Astrocyte of the hippocampus (primary cell): Measurements from ENCODE around the gene SHQ1.

Experiments
- DNase-seq: peaks from one replicate; pipeline ENCODE4 v3.0.0; 2011; ENCODE audit warnings: low read depth, low spot score

The SHQ1 gene

DNA sequence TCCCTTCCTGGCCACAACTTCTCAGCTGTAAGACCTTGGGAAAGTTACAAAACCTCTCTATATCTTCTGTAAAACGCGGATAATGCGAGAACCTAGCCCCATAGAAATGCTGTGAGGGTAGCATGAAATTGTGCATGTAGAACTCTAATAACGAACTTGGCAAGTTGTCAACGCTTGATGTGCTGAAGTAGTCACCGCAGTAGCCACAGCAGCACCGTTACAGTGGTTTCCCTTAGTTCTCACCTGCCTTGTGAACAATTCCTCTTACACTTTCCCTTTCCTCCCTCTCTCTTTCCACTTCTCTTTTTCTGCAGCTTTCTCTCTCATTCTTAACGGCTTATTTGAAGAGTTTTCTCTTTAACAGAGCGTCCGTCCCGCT lies 447 bp upstream of the SHQ1 start:
- no peak for DNase-seq

DNA sequence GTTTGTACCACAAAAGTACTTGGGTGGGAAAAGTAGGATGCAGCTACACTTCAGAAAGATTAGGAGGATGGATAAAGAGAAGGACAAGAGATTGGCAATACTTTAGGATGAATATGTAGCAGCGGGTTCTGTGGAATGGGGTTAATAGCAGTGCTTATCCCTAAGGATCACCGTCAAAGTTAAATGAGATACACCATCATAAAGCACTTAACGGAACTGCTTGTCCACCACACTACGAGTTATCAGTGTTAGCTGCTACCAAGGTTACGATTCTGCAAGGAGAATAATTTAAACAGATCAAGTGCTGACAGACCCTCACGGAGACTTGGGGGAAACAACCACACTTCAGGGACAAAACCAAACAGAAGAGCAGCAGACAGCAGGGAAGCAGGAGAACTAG lies 963 bp downstream of the SHQ1 start:
- DNase-seq, result no peak

DNA sequence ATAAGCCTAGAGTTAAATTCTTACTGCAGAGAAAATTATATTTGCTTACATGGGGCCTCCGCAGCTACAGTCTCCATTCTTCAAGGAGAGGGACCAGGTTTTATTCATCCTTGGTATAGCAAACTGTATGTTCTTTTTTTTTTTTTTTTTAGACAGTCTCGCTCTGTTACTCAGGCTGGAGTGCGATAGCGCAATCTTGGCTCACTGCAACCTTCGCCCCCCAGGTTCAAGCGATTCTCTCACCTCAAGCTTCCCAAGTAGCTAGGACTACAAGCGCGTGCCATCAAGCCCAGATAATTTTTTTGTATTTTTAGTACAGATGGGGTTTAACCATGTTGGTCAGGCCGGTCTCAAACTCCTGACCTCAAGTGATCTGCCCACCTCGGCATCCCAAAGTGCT lies 2.1 kb downstream of the SHQ1 start:
- no peak for DNase-seq

DNA sequence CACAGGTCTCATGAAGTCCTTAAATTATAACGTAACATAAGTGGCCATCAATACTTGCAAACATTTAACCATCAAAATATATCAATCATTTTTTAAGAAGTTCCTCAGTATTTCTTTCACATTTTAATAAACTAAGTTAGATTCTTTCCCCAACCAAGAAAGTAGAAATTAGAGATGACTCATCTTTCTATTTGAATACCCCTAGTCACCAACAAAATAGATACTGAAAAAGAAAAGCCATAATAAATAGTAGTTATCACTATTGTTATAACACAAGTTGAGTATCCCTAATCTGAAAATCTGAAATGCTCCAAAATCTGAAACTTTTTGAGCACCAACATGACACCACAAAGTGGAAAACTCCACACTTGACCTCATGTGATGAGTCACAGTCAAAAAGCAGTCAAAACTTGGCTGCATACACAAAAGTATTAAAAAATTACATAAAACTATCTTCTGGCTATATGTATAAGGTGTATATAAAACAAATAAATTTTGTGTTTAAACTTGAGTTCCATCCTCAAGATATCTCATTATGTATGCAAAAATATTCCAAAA lies 3.7 kb downstream of the SHQ1 start:
- DNase-seq, result no peak

DNA sequence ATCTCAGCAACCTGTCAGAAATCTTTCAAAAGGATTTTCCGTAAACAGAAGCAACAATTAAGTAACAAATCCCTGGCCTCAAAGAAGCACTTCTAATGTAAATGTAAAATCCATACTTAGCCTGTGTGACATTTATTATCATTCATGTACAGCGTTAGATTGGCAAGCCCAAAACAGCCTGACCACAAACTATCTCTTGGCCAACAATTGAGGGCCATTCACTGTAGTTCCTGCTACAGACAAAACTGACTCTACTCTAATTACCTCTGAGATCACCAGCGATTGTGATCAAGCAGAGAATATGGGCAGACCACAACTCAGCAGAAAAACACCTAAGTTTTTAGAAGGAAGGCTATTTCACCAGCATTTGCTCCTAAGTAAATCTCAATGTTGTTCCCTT lies 9.2 kb downstream of the SHQ1 start:
- DNase-seq, result no peak

DNA sequence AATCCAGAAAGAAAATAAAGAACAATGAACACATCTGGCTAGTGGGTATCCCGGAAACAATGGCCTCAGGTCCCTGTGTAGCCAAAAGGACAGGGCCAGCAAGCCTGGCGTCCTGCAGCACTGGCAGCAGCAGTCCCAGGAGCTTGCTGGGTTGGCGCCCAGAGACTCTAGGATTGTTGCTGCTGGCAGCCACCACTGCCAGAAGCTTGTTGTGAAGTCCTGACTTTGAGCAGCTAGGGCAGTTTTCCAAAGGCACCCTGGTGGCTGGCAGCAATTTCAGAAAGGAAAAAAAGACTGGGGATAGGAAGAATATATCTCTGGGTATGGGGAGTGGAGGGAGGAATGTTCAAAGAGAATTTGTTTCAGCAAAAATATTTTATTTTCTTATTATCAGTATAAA lies 11.3 kb downstream of the SHQ1 start:
- peak; percentile 90 for DNase-seq

DNA sequence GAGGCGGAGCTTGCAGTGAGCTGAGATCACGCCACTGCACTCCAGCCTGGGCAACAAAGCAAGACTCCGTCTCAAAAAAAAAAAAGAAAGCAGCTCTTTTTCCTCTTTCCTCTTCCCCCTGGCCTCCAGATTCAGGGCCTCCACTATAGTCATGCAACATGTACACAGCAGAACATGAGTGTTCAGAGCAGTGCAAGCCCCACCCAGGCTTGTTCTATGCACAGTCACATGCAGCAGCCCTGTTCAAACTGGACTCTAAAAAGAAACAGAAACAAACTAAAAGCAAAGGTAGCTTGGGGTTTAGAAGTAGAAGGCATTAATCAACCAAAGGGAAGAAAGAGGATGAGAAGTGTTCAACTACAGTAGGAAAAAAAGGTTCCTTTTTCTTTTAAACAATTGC lies 11.8 kb downstream of the SHQ1 start:
- no peak for DNase-seq

DNA sequence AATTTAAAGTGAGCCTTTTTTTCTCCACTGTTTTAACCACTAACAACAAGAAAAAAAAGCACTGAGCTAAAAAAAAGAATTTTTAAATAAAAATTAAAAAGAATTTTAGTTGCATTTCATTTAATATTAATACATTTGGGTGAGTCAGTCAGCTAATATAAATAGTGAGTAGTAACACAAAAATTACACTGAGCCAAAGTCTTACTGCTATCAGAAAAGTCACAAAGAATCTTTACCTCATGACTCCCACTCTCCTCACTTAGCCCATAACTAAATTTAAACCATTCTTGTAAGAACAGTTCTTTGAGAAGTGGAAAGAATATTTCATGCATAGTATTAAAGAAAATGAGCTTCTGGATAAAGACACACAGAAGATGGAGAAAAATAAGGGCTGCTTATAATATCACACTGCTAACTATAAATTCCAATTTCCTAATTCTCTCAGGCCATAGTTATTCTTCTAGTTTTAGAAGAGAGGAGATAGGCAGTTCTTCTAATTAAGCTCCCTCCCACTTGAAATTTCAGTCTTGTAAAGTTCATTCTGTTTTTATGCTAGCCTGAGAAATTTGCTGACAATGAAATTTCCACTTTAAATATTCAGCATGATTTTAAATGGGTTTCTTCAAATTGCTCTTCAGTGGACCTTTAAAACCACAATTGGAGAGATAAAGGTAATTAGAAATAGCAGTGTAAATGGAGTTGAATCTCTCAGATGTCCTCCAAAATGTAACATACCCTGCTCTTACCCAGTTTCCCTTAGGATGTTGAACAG lies 17.6 kb downstream of the SHQ1 start:
- peak; percentile 32 for DNase-seq

DNA sequence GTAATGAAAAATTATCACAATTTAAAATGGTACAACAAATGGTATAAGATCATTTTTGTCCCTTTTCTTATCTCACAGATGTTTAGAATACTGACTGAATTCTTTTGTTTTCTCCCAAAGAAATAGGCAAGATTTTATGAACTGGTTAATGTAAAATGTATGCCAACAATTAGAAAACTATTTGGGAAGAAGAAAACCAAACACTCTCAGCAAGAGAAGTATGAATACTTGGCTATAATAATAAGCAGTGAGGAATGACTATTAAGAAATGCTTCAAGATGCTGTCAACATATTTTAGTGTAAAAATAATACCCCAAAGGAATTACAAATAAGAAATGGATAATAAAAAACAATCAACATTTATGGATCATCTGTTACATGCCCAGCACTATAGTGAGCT lies 18.5 kb downstream of the SHQ1 start:
- DNase-seq, result no peak

DNA sequence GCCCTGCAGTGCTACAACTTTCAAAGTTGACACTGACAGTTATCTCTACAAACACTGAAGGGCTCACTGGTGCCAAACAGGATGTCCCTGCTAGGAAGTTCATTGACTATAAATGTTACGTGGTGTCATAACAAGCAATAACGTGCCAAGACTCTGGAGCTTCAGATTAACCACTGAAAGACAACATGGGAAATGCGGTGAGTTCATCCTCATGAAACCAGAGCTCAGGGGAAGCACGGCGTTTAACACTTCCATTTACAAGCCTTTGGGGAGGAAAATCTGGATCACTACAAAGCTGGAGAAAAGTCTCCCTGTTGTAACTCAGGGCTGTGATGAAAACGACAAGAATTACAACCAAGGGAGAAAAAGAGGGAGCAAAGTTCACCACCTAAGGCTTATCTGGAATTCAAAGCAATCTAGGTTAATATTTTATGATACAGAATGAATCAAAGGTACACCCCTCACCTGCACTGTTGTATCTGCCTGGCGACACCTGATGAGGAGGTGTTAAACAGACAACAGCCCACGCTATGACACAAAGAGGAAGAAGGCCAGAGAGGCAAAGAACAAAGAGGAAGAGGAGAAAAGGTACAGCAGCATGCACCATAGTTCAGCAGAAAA lies 27.0 kb downstream of the SHQ1 start:
- no peak for DNase-seq

DNA sequence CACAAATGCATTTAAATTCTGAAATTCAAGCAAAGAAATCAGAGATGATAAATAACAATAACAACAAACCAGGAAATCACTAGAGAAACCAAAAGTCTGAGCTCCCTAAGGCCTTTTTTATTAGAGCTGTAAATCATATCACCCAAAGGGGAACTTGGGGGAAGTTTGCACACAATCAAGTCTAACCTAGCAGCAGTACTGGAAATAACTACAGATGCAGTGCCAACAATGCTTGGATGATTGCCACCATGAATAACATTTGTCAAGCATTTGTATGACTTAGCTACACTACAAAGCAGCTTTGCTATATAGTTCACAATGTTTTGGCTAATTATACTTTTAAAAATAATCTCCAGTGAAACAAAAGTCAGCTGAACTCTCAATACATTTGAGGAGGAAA lies 27.8 kb downstream of the SHQ1 start:
- DNase-seq, result peak; percentile 88

DNA sequence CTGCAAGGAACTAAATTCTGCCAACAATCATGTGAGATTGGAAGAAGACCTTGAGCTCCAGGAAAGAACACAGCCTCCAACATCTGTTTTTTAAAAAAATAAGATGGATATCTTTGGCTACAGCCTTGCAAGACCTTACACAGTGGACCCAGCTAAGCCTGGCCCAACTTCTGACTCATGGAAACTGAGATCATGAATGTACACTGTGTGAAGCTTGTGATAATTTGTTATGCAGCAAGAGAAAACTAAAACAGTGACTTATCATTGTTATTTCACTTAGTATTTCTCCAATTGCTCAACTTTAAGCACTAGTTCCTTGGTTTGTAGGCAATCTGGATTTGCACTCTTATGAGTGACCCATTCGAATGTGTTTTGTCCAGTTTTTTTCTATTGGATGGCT lies 29.3 kb downstream of the SHQ1 start:
- DNase-seq, result no peak

DNA sequence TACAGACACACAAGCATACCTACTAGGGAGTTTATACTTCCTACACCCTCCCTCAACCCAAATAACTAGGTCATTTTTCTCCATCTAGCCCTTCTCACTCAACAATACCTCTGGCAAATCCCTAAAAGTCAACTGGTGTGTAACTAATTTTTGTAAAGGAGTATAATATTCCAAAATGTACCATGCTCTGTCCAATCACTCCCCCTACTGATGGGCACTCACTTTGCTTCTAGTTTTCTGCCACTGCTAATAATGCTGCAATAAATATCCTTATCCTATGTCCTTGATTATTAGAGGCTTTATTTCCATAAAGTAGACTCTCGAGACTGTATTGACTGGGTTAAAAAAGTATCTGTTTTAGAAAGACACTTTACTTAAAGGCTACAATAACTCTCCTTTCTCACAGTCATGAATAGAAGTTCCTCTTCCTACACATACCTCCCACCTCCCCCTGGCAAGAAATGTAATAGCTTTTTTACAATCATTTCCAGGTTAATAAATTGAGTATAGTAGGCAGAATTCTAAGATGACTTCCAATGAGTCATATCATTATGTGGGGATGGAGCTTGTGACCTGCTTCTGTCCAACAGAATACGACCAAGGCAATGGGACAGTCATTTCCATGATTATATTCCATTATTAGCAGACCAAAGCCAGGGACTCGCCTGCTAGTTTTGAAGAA lies 30.0 kb downstream of the SHQ1 start:
- peak; percentile 73 for DNase-seq

DNA sequence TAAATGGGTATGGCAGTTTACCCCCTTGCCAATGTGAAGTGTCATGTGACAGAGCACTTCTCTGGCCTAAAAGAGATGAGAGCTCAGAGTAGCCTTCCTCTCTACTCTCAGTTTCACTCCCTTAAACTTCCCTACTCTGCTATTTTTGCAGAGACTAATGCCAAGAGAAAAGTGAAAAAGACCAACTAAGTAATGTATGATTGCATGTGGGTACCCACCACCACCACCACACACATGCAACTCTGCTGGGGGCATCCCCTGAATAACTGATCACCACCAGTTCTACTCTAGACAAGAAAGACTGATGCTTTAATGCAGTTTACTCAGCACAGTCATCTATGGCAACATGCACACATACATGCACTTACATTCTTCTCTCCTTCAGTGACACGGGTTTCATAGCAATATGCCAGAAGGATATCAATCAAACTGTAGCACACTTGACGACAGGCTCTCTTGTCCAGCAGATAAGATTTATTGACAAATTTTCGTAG lies 31.3 kb downstream of the SHQ1 start:
- no peak for DNase-seq

DNA sequence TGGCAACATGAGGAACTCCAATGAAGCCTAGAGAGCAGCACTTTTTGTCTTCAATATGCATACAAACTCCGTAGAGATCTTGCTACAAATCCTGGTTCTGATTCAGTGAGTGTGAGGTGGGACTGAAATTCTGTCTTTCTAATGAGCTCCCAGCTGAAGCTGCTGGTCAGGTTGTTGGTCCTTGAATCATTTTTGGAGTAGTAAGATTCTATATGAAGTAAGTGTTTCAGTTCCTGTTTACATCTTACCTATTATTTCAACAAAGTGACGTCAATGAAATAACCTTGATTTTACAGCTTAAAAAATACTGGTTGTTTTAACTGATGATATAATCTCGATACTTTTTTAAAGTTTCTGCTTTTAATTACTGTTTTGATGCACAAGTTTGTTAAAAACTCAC lies 33.9 kb downstream of the SHQ1 start:
- no peak for DNase-seq

DNA sequence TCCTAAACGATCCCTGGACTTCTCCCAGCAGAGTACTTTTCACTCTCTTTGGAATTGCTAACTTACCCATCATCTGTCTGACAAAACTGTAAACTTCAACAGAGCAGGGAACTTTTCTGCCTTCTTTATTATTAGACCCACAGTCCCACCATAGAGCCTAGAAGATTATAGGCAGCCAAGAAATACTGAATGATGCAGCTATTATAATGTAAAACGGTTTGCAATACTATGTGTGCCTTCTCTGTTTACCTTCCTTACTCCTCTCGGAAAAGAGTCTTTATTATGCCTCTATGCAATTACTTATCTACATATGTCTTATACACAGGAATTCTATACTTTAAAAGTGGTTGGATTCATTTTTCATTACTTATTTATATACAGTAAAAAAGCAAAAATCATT lies 36.0 kb downstream of the SHQ1 start:
- no peak for DNase-seq

DNA sequence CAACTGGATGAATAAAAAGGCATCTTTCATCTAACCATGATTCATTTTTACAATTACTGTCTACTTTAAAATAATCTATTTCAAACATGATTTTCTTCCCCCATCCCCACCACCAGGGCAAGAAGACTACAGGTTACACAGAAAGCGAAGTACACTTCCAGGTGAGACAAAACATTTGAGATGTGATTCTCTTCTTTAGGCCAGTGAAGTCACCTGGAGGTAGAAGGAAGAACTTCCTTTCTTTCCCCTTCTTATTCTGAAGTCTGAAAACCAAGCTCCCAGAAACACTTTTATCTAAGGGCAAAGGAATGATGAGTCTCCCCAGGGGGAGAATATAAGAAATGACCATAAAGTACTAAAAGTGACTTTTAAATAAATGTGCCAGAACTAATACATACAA lies 36.7 kb downstream of the SHQ1 start:
- DNase-seq, result no peak

DNA sequence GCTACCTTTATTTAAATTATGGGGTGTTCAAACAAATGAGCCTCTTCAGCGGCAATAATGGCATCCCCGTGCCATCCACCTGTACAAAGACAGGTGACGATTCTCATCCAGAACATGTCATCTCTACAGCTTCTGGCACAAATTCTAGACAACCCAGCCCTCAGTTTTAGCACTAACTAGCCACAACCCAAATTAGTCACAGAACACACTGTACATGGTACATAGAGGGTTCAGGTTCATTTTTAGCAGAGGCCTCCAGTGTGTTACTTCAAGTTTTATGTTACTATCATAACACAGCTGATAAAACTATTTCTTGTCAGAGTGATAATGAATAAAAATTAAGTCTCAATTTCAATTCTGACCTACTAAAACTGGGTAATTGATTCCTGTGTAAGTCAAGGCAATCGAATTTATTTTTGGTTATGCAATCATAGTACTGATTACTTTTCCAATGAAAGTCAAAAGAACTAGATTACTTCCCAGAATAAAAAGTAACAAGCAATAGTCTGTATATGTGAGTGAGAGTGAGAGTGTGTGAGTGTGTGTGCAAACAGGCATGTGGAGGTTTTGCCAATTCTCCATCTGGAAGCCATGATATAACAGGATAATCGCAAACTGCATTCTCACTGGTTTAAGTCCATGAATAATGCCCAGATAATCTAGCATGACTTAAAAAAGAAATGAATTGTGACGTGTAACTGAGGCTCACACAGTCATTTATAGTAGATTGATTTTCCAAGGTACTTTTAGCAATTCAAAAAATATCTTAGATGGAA lies 37.4 kb downstream of the SHQ1 start:
- no peak for DNase-seq

DNA sequence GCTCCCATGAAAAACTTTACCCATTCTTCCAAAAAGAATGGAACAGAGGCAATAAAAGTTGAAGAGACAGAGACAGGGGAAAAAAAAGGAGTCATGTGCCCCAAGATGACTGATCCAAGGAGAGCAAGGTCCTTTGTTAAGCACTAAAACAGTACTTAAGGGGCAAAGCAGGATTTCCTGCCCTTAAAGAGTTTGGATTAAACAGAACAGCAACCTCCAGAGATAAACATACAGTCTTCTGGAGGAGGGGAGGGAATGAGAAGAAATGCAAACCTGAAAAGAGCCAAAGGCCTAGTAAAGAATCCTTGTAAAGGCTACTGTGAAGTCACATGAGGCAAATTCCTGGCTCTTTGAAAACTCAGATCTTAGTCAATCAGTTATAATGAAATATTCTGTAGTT lies 38.2 kb downstream of the SHQ1 start:
- DNase-seq, result no peak

DNA sequence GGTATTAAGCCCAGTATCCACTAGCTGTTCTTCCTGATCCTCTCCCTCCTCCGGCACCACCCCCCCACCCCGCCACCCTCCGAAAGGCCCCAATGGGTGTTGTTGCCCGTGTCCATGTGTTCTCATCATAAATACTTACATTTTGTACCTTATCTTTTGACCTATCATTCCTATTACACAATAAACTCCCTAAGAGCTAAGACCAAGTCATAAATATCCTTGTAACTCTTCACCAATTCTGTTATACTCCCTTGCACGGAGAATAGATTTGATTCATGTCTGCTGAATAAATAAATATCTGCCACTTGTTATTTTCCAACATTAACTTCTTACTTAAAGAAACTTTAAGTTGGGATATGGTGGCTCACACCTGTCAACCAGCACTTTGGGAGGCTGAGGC lies 43.9 kb downstream of the SHQ1 start:
- DNase-seq, result no peak

DNA sequence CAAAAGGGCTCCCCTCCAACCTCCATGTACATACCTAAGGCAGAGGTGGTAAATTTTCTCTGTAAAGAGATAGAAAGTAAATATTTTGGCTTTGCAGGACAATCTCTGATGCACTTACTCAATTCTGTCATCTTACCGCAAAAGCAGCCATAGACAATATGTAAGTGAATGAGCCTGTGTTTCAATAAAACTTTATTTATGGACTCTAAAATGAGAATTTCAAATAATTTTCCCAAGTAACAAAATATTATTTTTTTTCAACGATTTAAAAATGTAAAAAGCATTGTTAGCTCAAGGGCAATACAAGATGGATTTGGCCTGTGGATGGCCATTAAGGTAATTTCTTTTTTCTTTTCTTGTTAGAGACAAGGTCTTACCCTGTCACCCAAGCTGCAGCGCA lies 44.7 kb downstream of the SHQ1 start:
- DNase-seq, result no peak

DNA sequence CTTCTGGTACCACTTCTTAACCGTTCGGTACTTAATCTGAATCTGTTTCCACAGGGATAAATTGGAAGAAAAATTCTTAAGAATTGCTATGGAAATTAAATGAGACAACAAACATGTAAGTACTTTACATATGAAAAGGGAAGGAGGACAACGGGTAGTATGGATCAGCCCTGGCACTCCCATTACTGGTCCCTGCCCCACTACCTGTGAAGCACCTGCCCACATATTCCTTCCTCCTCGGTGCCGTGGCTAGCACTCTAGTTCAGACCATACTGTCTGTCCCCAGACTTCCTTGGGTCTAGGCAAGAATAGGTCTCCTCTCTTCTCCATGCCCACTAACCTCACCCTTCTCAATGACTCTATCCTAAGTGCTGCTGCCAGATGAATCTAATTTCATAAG lies 46.2 kb downstream of the SHQ1 start:
- no peak for DNase-seq
